ENCODE measurements around the gene TRIM43. TPM values are rescaled to one million over a fixed set of nuclear protein-coding genes. Genes with fewer than 3 reads are reported as not detected.

The TRIM43 gene
- total RNA-seq, 2 experiments from 2014 or later = not detected

Small RNAs within 50 kb of the gene (small RNA-seq; reads per million reads assigned to genes)
- gene AC009237.4 (not detected), gene AC009237.7 (not detected)

Other genes starting within 250 kb of the TRIM43 start
- gene FAHD2A, start 189.3 kb upstream of the TRIM43 start, total RNA-seq (2014; rRNA removed; shearing (Covaris generic)) = 47.2 and 48.2 TPM in 2 replicates
- gene FAHD2A, start 189.3 kb upstream of the TRIM43 start, total RNA-seq (2022) = 50.9 and 53.0 TPM in 2 replicates
- gene TRIM43B, start 107.2 kb upstream of the TRIM43 start, total RNA-seq (2014; rRNA removed; shearing (Covaris generic)) = not detected in 2 replicates
- 0.34 TPM in 1 of 2 replicates, not detected in the other for gene TRIM43B, start 107.2 kb upstream of the TRIM43 start, total RNA-seq (2022)